SK-MEL-5 (cell line): Measurements from ENCODE around the gene NEUROG1. TPM values are rescaled to one million over a fixed set of nuclear protein-coding genes. Genes with fewer than 3 reads are reported as not detected.

Experiments
- DNase-seq: peaks from one replicate; pipeline ENCODE4 v3.0.0-alpha.2; 2016; ENCODE audit warnings: low read depth, low spot score
- in situ Hi-C: cut with HindIII; loops from 2 replicates; pipeline ENCODE4 v1.10.0; 2016; ENCODE audit warnings: low sequenced_read_pairs, high pct_unique_total_duplicates, low pct_unique_long_range_greater_than_20kb
- polyA plus RNA-seq, 2 experiments: library from polyadenylated mRNA; depleted of rRNA; stranded (reverse); fragments of >200 nt; gene quantifications; 2 replicates each; pipeline ENCODE4 v1.2.3, GENCODE V29; 2015
- total RNA-seq: library from RNA; depleted of rRNA; stranded (reverse); fragments of >200 nt; shearing (Covaris generic); gene quantifications from 2 replicates; pipeline ENCODE4 v1.2.3, GENCODE V29; 2014; rRNA removed

Gene NEUROG1
- total RNA-seq = not detected in 2 replicates
- not detected in 2 replicates for polyA plus RNA-seq (2015; cell fraction: cytosol; rRNA removed)
- polyA plus RNA-seq (2015; cell fraction: nucleus; rRNA removed) = not detected in 2 replicates

GRCh38 chr5:135535820-135536801 lies at the start of gene NEUROG1:
Gene NEUROG1 (minus strand): TSS chr5:135535964. CDS start chr5:135535690, 274 bp downstream.
- DNase-seq = no peak
- in situ Hi-C loops = no loop called here

GRCh38 chr5:135584918-135585317 lies 49.2 kb upstream of the NEUROG1 start:
- DNase-seq = no peak
- in situ Hi-C loops = no loop called here

- DNase-seq = no peak
- in situ Hi-C loops = no loop called here
These were observed 48.5 kb upstream of the NEUROG1 start for GRCh38 chr5:135584276-135584675.

- in situ Hi-C loops = no loop called here
- DNase-seq = no peak
These were observed 46.5 kb upstream of the NEUROG1 start for GRCh38 chr5:135582099-135582781.

GRCh38 chr5:135578685-135579341 lies 43.0 kb upstream of the NEUROG1 start, which contains the start of gene CXCL14:
Gene CXCL14 (minus strand): TSS chr5:135578991. CDS start chr5:135578778, 213 bp downstream.
- no peak for DNase-seq
- in situ Hi-C loops = no loop called here

- no peak for DNase-seq
- in situ Hi-C loops = no loop called here
These were observed 42.5 kb upstream of the NEUROG1 start for GRCh38 chr5:135578305-135578684.

- no peak for DNase-seq
- in situ Hi-C loops = no loop called here
These were observed 41.7 kb upstream of the NEUROG1 start for GRCh38 chr5:135577421-135577820.

GRCh38 chr5:135576075-135576599 lies 40.4 kb upstream of the NEUROG1 start:
- no peak for DNase-seq
- in situ Hi-C loops = no loop called here

GRCh38 chr5:135574493-135574892 lies 38.7 kb upstream of the NEUROG1 start:
- DNase-seq = no peak
- in situ Hi-C loops = loop anchor here (25.0 kb wide), 1 partner anchor 263 kb away; the partner anchor contains the start of gene SLC25A48

GRCh38 chr5:135571902-135572301 lies 36.1 kb upstream of the NEUROG1 start:
- in situ Hi-C loops = loop anchor here (25.0 kb wide), 1 partner anchor 265 kb away; the partner anchor contains the start of gene SLC25A48
- DNase-seq = no peak

- in situ Hi-C loops = loop anchor here (25.0 kb wide), 1 partner anchor 266 kb away; the partner anchor contains the start of gene SLC25A48
- no peak for DNase-seq
These were observed 35.4 kb upstream of the NEUROG1 start for GRCh38 chr5:135571066-135571609.

- DNase-seq = no peak
- in situ Hi-C loops = loop anchor here (25.0 kb wide), 1 partner anchor 267 kb away; the partner anchor contains the start of gene SLC25A48
These were observed 34.6 kb upstream of the NEUROG1 start for GRCh38 chr5:135570453-135570764.

GRCh38 chr5:135569755-135570452 lies 34.1 kb upstream of the NEUROG1 start:
- DNase-seq = peak; percentile 69
- in situ Hi-C loops = loop anchor here (25.0 kb wide), 1 partner anchor 267 kb away; the partner anchor contains the start of gene SLC25A48

GRCh38 chr5:135568923-135569360 lies 33.2 kb upstream of the NEUROG1 start:
- in situ Hi-C loops = loop anchor here (25.0 kb wide), 1 partner anchor 268 kb away; the partner anchor contains the start of gene SLC25A48
- DNase-seq = no peak

GRCh38 chr5:135568246-135568645 lies 32.5 kb upstream of the NEUROG1 start:
- no peak for DNase-seq
- in situ Hi-C loops = loop anchor here (25.0 kb wide), 1 partner anchor 269 kb away; the partner anchor contains the start of gene SLC25A48

GRCh38 chr5:135567661-135568060 lies 31.9 kb upstream of the NEUROG1 start:
- no peak for DNase-seq
- in situ Hi-C loops = loop anchor here (25.0 kb wide), 1 partner anchor 270 kb away; the partner anchor contains the start of gene SLC25A48
